Effector CD8-positive, alpha-beta T cell (primary cell): ENCODE measurements around the gene TTLL12.

Source experiments
- DNase-seq: peaks from one replicate; lab custom pipeline; 2025; lab: John Stamatoyannopoulos, UW

The TTLL12 gene

GRCh38 chr22:43128116-43128515 is 58.8 kb downstream of the TTLL12 start:
- DNase-seq = no peak

GRCh38 chr22:43127166-43127908 is 59.6 kb downstream of the TTLL12 start:
- no peak for DNase-seq

DNA sequence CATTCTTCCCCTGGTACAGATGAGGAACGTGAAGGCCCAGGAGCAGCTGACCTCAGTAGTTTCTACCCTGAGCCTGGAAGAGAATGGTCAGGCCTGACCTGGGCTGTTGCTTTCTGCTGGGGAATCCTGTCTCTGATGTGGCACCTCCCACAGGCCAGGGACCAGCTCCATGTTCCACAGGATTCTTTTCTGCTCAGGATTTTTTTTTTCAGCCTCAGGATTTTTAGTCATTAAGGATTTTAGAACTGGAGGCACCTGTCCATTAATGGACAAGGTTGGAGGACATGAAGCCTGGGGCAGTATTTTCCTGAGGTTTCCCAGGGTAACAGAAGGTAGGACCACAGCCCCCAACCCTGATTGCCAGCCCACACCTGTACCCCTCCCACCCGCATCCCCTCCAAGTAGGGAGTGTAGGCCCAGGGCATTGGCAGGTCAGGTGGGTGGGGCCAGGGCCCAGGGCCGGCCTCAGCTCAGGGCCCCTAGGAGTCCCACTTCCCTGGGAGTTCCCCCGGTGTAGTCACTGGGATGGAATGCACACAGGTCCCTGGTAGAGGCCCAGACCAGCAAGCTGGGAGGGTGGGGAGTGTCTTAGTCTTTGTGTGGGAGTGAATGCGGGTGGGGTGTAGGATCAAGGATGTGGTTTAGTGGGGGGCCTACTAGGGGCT is 60.3 kb downstream of the TTLL12 start:
- DNase-seq = no peak

DNA sequence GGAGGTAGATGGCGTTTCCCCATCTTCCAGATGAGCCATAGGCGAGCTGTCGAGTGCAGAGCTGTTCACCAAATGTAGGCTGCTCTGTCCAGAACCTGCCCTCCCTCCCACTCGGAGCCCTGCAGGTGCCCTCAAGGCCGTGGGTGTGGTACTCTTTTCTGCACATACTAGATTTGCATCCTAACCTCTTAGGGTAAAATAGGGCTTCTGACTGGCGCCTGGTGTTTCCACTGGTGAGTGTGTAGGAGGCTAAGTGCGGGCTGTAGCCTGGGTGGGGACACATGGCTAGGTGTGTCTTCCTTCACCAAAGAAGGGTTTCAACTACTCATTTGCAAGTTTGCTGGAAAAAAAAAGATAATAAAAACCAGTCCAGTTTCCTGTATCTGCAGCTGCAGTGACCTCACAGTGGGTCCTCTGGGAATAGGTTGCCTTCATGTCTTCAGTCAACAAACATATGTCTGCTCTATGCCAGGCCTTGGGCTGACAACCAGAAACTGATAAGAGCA is 67.9 kb downstream of the TTLL12 start:
- no peak for DNase-seq

DNA sequence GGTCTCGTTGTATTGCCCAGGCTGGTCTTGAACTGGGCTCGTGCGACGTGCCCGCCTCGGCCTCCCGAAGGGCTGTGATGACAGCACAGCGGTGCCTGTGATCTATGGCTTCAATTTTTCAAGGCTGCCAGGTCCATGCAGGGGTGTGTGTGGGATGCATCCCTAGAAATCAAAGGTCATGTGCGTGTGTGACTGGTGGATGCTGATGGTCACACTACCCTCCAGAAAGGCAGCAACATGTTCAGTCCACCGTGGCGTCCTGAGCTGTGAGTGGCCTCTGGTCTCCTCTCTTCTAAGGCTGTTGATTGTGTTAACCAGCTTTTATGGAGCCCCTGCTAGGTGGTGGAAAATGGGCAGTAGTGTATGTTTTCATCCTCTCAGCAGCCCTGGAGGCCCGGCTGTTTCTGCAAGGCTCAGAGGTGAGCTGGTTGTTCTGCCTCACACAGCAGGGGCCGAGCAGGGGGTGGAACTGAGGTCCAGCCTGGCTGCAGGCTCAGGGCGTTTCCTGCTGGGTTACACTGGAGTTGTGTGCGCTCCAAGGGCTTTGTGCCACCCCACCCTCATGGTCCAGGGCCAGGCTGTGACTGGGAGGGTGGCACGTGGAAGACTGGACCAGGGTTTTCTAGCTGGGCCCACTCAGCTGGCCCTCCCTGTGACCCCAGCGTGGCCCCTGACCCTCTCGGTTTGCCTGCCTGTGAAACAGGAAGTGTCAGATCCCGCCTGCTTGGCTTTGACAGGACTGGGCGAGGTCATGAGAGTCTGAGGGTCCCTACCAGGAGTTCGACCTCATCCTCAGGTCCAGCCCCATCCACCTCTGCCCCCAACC is 68.7 kb downstream of the TTLL12 start:
- no peak for DNase-seq

DNA sequence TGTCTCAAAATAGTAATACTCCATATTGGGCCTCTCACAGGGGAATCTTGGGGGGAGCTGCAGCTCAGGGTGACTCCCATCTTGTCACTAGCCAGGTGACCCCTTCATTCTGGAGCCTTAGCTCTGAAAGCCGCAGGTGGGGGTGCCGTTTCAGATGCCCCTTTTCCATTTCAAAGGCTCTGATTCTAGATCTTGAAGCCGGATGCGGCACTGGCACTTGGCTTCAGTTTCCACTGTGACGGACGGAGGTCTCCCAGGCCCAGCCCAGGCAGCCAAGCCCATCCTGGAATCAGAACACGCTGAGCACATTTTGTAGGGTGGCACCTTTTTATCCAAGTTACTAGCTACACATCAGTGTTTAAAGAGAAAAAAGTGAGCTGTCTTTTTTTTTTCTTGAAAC is 70.0 kb downstream of the TTLL12 start:
- DNase-seq = no peak
